ENCODE data around the gene LSM14B. TPM values are rescaled to one million over a fixed set of nuclear protein-coding genes. Genes with fewer than 3 reads are reported as not detected.

The LSM14B gene
- total and polyA plus RNA-seq, 3 donors from 2014 or later, result 91.0 to 137 (median 116) TPM

DNA sequence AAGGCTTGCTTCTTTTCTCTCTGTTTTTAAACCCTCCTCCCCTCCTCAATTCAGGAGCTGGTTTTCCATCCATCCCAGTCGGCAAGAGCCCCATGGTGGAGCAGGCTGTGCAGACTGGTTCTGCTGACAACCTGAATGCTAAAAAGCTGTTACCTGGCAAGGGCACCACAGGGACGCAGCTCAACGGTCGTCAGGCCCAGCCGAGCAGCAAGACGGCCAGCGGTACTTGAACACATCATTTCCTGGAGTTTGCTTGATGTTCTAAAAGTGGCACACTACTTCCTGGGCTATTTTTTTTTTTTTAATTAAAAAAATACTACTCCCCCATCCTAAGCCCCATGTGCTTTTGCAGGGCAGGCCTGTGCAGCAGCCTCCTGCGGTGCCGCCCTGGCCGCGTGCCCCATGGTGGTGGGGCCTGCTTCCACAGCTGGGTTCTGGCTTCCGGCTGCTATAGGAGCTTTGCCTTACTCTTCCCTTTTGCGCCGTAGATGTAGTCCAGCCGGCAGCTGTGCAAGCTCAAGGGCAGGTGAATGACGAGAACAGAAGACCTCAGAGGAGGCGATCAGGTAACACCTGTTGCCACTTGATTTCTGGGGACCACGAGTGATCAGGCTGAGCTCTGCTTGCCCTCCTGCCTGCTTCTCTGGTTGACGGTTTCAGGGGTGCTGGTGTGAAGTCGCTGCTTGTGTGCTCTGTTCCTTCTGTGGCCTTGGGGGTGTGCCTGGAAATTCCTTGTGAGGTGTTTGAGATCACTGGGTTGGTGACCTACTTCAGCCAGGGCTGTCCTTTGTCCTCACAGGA is 7.7 kb downstream of the LSM14B start:
- H3K4me1 ChIP-seq, result peaks cover 4% of the 10 kb centered on the region
- no peaks in the 10 kb centered on the region for H3K9me3 ChIP-seq
- H3K36me3 ChIP-seq (ENCODE audit: low read depth, missing control alignments), result no peaks in the 10 kb centered on the region
- no peaks in the 10 kb centered on the region for H3K27me3 ChIP-seq
- intact Hi-C loops (cut with DNase I; ENCODE audit: low total_unique reads), result no loop called here
- H3K27ac ChIP-seq, result no peak overlapping the region
- H3K4me3 ChIP-seq, result no peak overlapping the region
- WGBS, 2 donors, result 88 to 90% methylated on average over 19 to 20 of the region's 20 CpGs
- no peak for DNase-seq
- no peak for TF ChIP-seq CTCF (IDR thresholded peaks at IDR 0.05)
- TF ChIP-seq POLR2A (IDR thresholded peaks at IDR 0.05), result no peak

- H3K36me3 ChIP-seq (ENCODE audit: low read depth, missing control alignments), result no peaks in the 10 kb centered on the region
- TF ChIP-seq CTCF (IDR thresholded peaks at IDR 0.05) (no peak), POLR2A (IDR thresholded peaks at IDR 0.05) (no peak)
- H3K27me3 ChIP-seq, result no peaks in the 10 kb centered on the region
- intact Hi-C loops (cut with DNase I; ENCODE audit: low total_unique reads), result no loop called here
- no peaks in the 10 kb centered on the region for H3K9me3 ChIP-seq
- 91 to 92% methylated on average over 16 to 25 of the region's 25 CpGs for WGBS, 2 donors
- DNase-seq, result no peak
- H3K27ac ChIP-seq, result peak overlapping the region in 1 of 2 donors; percentile 18
- H3K4me1 ChIP-seq, result peaks cover 4% of the 10 kb centered on the region
- H3K4me3 ChIP-seq, result no peak overlapping the region
Observed at GRCh38 chr20:62131560-62132320, 9.5 kb downstream of the LSM14B start.

- Histone ChIP-seq H3K9me3 (no peaks in the 10 kb centered on the region), H3K27me3 (no peaks in the 10 kb centered on the region), H3K4me1 (peaks cover 4% of the 10 kb centered on the region), H3K36me3 (ENCODE audit: low read depth, missing control alignments) (no peaks in the 10 kb centered on the region), H3K4me3 (no peak overlapping the region), H3K27ac (peak overlapping the region in 1 of 2 donors; percentile 18)
- DNase-seq, result no peak
- TF ChIP-seq POLR2A (IDR thresholded peaks at IDR 0.05), result no peak
- TF ChIP-seq CTCF (IDR thresholded peaks at IDR 0.05), result no peak
- WGBS, 2 donors, result 74 to 82% methylated on average over 5 to 7 of the region's 7 CpGs
- intact Hi-C loops (cut with DNase I; ENCODE audit: low total_unique reads), result no loop called here
Observed at GRCh38 chr20:62132421-62132820, 10.1 kb downstream of the LSM14B start.

DNA sequence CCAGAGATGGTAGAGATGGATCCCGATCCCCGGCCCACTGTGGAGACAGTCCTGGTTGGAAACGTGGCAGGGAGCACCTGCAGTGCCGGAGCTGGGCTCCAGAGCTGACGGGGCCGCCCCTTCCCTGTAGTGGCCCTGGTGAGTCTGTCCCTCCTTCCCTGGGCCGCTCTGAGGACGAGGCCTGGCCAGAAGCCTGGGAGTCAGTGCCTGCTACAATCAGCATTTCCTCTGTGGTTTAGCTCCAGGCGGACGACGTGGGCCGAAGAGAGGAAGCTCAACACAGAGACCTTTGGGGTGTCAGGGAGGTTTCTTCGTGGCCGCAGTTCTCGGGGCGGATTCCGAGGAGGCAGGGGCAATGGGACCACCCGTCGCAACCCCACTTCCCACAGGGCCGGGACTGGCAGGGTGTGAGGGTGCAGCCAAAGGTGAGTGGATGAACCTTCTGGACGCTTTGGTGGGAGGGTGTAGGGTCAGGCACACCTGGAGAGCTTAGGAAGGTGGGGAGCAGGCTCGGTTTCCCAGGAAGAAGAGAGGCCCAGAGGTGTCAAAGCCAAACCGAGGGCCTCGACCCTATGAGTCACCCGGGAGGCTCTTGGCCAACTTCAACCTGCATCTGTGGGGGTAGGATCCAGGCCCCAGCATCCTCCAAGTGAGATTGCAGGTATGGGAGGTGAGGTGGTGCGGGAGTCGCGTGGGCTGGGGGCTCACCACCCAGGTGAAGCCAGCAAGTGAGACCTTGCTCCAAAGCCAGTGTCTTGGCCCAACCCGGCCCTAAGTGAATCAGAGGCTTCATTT is 11.0 kb downstream of the LSM14B start:
- Histone ChIP-seq H3K4me3 (no peak overlapping the region), H3K9me3 (no peaks in the 10 kb centered on the region), H3K4me1 (peaks cover 4% of the 10 kb centered on the region), H3K36me3 (ENCODE audit: low read depth, missing control alignments) (no peaks in the 10 kb centered on the region), H3K27me3 (no peaks in the 10 kb centered on the region), H3K27ac (peak overlapping the region; percentile 35)
- TF ChIP-seq POLR2A (IDR thresholded peaks at IDR 0.05) (no peak), CTCF (IDR thresholded peaks at IDR 0.05) (no peak)
- intact Hi-C loops (cut with DNase I; ENCODE audit: low total_unique reads), result no loop called here
- 70 to 83% methylated on average over 22 to 29 of the region's 29 CpGs for WGBS, 2 donors
- no peak for DNase-seq

Data from testis (tissue), 3 donors.